Measurements from ENCODE around the gene RBBP5.

The RBBP5 gene

GRCh38 chr1:205129447-205130029, 7.8 kb upstream of the RBBP5 start:
- no peak for DNase-seq (ENCODE audit: low read depth)

- DNase-seq (ENCODE audit: low read depth) = no peak
These were observed 6.3 kb upstream of the RBBP5 start for GRCh38 chr1:205128050-205128449.

- no peak for DNase-seq (ENCODE audit: low read depth)
These were observed 5.9 kb upstream of the RBBP5 start for GRCh38 chr1:205127646-205128045.

- no peak for DNase-seq (ENCODE audit: low read depth)
These were observed 2.9 kb upstream of the RBBP5 start for GRCh38 chr1:205124726-205125125.

GRCh38 chr1:205122489-205122882, 708 bp upstream of the RBBP5 start:
- no peak for DNase-seq (ENCODE audit: low read depth)

GRCh38 chr1:205118752-205119151, 3.0 kb downstream of the RBBP5 start:
- DNase-seq (ENCODE audit: low read depth) = no peak

GRCh38 chr1:205111354-205111753, 10.4 kb downstream of the RBBP5 start:
- DNase-seq (ENCODE audit: low read depth) = no peak

GRCh38 chr1:205109711-205110110, 12.1 kb downstream of the RBBP5 start:
- no peak for DNase-seq (ENCODE audit: low read depth)

- no peak for DNase-seq (ENCODE audit: low read depth)
These were observed 12.5 kb downstream of the RBBP5 start for GRCh38 chr1:205109269-205109668.

- DNase-seq (ENCODE audit: low read depth) = no peak
These were observed 13.3 kb downstream of the RBBP5 start for GRCh38 chr1:205108464-205108863.

- DNase-seq (ENCODE audit: low read depth) = no peak
These were observed 14.5 kb downstream of the RBBP5 start for GRCh38 chr1:205107327-205107726.

GRCh38 chr1:205102404-205102803, 19.4 kb downstream of the RBBP5 start:
- DNase-seq (ENCODE audit: low read depth) = no peak

GRCh38 chr1:205098242-205098641, 23.5 kb downstream of the RBBP5 start:
- DNase-seq (ENCODE audit: low read depth) = no peak

GRCh38 chr1:205095422-205095821, 26.4 kb downstream of the RBBP5 start:
- DNase-seq (ENCODE audit: low read depth) = no peak

GRCh38 chr1:205091043-205091740, 30.6 kb downstream of the RBBP5 start:
- DNase-seq (ENCODE audit: low read depth) = no peak

GRCh38 chr1:205088341-205088740, 33.4 kb downstream of the RBBP5 start:
- no peak for DNase-seq (ENCODE audit: low read depth)

GRCh38 chr1:205084360-205084759, 37.4 kb downstream of the RBBP5 start, which contains the start of gene TMEM81:
TMEM81 (minus strand) TSS chr1:205084460; CDS start chr1:205084320, 140 bp downstream.
- DNase-seq (ENCODE audit: low read depth) = no peak

GRCh38 chr1:205082431-205082830, 39.3 kb downstream of the RBBP5 start:
- no peak for DNase-seq (ENCODE audit: low read depth)

- DNase-seq (ENCODE audit: low read depth) = no peak
These were observed 43.9 kb downstream of the RBBP5 start for GRCh38 chr1:205077934-205078311.

- DNase-seq (ENCODE audit: low read depth) = no peak
These were observed 44.4 kb downstream of the RBBP5 start for GRCh38 chr1:205077158-205077933.

- no peak for DNase-seq (ENCODE audit: low read depth)
These were observed 45.5 kb downstream of the RBBP5 start for GRCh38 chr1:205076245-205076761.

- no peak for DNase-seq (ENCODE audit: low read depth)
These were observed 46.1 kb downstream of the RBBP5 start for GRCh38 chr1:205075642-205076155.

- no peak for DNase-seq (ENCODE audit: low read depth)
These were observed 47.3 kb downstream of the RBBP5 start for GRCh38 chr1:205074513-205074912.
